ENCODE results near the gene TM6SF1. TPM values are rescaled to one million over a fixed set of nuclear protein-coding genes. Genes with fewer than 3 reads are reported as not detected.

TM6SF1 gene
- total and polyA plus RNA-seq, 2 of the 8 experiments (the other 6 are each of a cell fraction or from before 2014, with no cell fraction given) = 0.74 to 1.0 TPM

- Histone ChIP-seq H4K20me1 (replicated peaks in 1 of 2; ENCODE audit: control insufficient read depth in 1 of 2, insufficient read depth in 2 of 2, low read length in 2 of 2) (peaks cover 7 to 8% of the 10 kb centered on the region in 2 experiments), H3K27ac (ENCODE audit: low read depth, low read length) (peak overlapping the region; percentile 46; the same call in 1 of the 2 replicates), H3K23ac (ENCODE audit: insufficient read length) (no peak overlapping the region), H3K18ac (ENCODE audit: extremely low read depth, low read length) (no peak overlapping the region), H3K9ac (replicated peaks in 1 of 4; ENCODE audit: extremely low read depth in 1 of 4, low read depth in 3 of 4, low read length in 3 of 4) (no peak overlapping the region), H3K14ac (ENCODE audit: insufficient read length) (no peak overlapping the region), H3K4me1 (replicated peaks in 1 of 4; ENCODE audit: control insufficient read depth in 3 of 4, insufficient read depth in 4 of 4, low read length in 3 of 4) (peaks cover 0 to 6% (median 4%) of the 10 kb centered on the region in 4 experiments; a peak in 2 of 7 replicates), H3K23me2 (ENCODE audit: low read depth, low read length) (no peaks in the 10 kb centered on the region), H2BK120ac (replicated peaks; ENCODE audit: low read depth, low read length) (no peak overlapping the region), H3K36me3 (ENCODE audit: control insufficient read depth in 2 of 4, insufficient read depth in 4 of 4, low read length in 3 of 4) (peaks cover 2 to 31% (median 13%) of the 10 kb centered on the region in 4 experiments; a peak in 6 of 8 replicates), H2BK20ac (ENCODE audit: low read length) (no peak overlapping the region), H3K9me3 (ENCODE audit: insufficient read depth in 2 of 2, low read depth in 1 of 2, low read length in 1 of 2) (no peaks in the 10 kb centered on the region), H2AFZ (ENCODE audit: low read length) (no peak overlapping the region), H3K4ac (replicated peaks; ENCODE audit: insufficient read length, low read depth, low read length) (no peak overlapping the region), H2BK5ac (ENCODE audit: low read depth, low read length) (no peak overlapping the region), H3K79me2 (ENCODE audit: control insufficient read depth in 1 of 2, insufficient read depth in 2 of 2, low read length in 2 of 2) (peaks cover 6 to 58% of the 10 kb centered on the region in 2 experiments), H3K27me3 (replicated peaks in 1 of 4; ENCODE audit: control insufficient read depth in 3 of 4, extremely low read depth in 1 of 4, insufficient read depth in 3 of 4, low read length in 3 of 4) (no peaks in the 10 kb centered on the region), H4K8ac (ENCODE audit: extremely low read depth, insufficient read depth, low read length) (no peak overlapping the region), H2BK12ac (ENCODE audit: low read depth, low read length) (no peak overlapping the region), H4K5ac (ENCODE audit: insufficient read length, low read depth, low read length) (no peak overlapping the region), H2BK15ac (ENCODE audit: low read length) (no peak overlapping the region), H3K79me1 (ENCODE audit: low read depth, low read length) (peaks cover 5% of the 10 kb centered on the region; the same call in 1 of the 2 replicates), H2AK5ac (ENCODE audit: low read depth, low read length) (no peak overlapping the region), H3K56ac (replicated peaks; ENCODE audit: insufficient read length, low read depth, low read length) (no peak overlapping the region), H3K4me3 (ENCODE audit: extremely low read depth in 1 of 4, insufficient read depth in 2 of 4, low read depth in 3 of 4, low read length in 4 of 4) (no peak overlapping the region; a peak in 1 of 8 replicates), H4K91ac (replicated peaks; ENCODE audit: insufficient read length, low read length) (no peak overlapping the region), H3K4me2 (ENCODE audit: insufficient read depth in 1 of 2, low read depth in 2 of 2, low read length in 2 of 2) (peak overlapping the region; percentile 33 to 37; a peak in 3 of 4 replicates)
- WGBS, 2 experiments (ENCODE audit: extremely low coverage in 1 of 2, insufficient coverage in 1 of 2, insufficient read length in 1 of 2, insufficient replicate concordance in 2 of 2, low coverage in 1 of 2, low lambda C conversion rate in 2 of 2, missing lambda C conversion rate in 1 of 2) = 91% methylated on average over 7 of the region's 7 CpGs; no CpG with 5 or more reads in 1 of the 2 experiments
- no peak for FAIRE-seq
- DNase-seq (ENCODE audit: low read depth in 1 of 2, low spot score in 2 of 2) = no peak
- ChIA-PET POLR2A (ENCODE audit: partially characterized antibody) (interaction anchor here (1.2 to 3.3 kb wide), 3 partner anchors 10 to 72 kb away, joined by 3 to 22 read pairs (median 3); partner anchors contain the start of gene BTBD1), CTCF (ENCODE audit: partially characterized antibody) (interaction anchor here (0.9 to 1.2 kb wide), 5 partner anchors 11 to 153 kb away, joined by 3 to 4 read pairs (median 3); no protein-coding TSS in a partner anchor)
- no peak for TF ChIP-seq HDAC2 (IDR thresholded peaks at IDR 0.05; ENCODE audit: borderline replicate concordance in 1 of 2, low read depth in 2 of 2, low read length in 2 of 2)
- TF ChIP-seq CTBP2 (IDR thresholded peaks at IDR 0.05; ENCODE audit: borderline replicate concordance, insufficient read depth, insufficient read length, low read length) = no peak
- no peak for TF ChIP-seq RBBP5 (IDR thresholded peaks at IDR 0.05; ENCODE audit: borderline replicate concordance, low read depth, low read length)
- TF ChIP-seq TAF1 (IDR thresholded peaks at IDR 0.05; ENCODE audit: low read depth, low read length) = no peak
- no peak for TF ChIP-seq CBX8 (IDR thresholded peaks at IDR 0.05; ENCODE audit: borderline replicate concordance, low read depth, low read length)
Measured at GRCh38 chr15:83057696-83058376, 49.6 kb upstream of the TM6SF1 start.

Measured in H1 (cell line).